Gastroesophageal sphincter (tissue), 3 donors: ENCODE measurements around the gene SIT1.
A peak's percentile ranks its signal among the peaks of the same experiment; 100 is the strongest.

Experiments used
- POLR2A ChIP-seq, 2 donors: fragments of 450-650 bp; IDR thresholded peaks; one replicate each; pipeline ENCODE4 v1.6.1; 2017; ENCODE audit warnings: antibody characterized with exemption in 2 of 2, mild to moderate bottlenecking in 2 of 2, moderate library complexity in 1 of 2
- POLR2AphosphoS5 ChIP-seq: sonication (generic); formaldehyde crosslinking; IDR thresholded peaks from one replicate; pipeline ENCODE4 v1.6.1; 2017; ENCODE audit warnings: antibody characterized with exemption
- TF ChIP-seq, protein P1 (sequence below), 4 experiments: fragments of 200-600 bp in 2 of 4; fragments of 450-650 bp in 2 of 4; sonication (generic) in 1 of 4; IDR thresholded peaks; one replicate each; pipeline ENCODE4 v1.5.1; 2017 to 2019; ENCODE audit warnings: antibody characterized with exemption in 4 of 4, mild to moderate bottlenecking in 2 of 4, moderate library complexity in 2 of 4

GRCh38 chr9:35688558-35689541 lies 38.1 kb upstream of the SIT1 start:
- TF ChIP-seq, protein P1, sequence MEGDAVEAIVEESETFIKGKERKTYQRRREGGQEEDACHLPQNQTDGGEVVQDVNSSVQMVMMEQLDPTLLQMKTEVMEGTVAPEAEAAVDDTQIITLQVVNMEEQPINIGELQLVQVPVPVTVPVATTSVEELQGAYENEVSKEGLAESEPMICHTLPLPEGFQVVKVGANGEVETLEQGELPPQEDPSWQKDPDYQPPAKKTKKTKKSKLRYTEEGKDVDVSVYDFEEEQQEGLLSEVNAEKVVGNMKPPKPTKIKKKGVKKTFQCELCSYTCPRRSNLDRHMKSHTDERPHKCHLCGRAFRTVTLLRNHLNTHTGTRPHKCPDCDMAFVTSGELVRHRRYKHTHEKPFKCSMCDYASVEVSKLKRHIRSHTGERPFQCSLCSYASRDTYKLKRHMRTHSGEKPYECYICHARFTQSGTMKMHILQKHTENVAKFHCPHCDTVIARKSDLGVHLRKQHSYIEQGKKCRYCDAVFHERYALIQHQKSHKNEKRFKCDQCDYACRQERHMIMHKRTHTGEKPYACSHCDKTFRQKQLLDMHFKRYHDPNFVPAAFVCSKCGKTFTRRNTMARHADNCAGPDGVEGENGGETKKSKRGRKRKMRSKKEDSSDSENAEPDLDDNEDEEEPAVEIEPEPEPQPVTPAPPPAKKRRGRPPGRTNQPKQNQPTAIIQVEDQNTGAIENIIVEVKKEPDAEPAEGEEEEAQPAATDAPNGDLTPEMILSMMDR (IDR thresholded peaks at IDR 0.05): no peak
- peak; percentile 56 for TF ChIP-seq POLR2AphosphoS5
- peak in 1 of 2 donors; percentile 20 for TF ChIP-seq POLR2A (IDR thresholded peaks at IDR 0.05)
